B cell (primary cell): ENCODE data around the gene IQCK. TPM values are rescaled to one million over a fixed set of nuclear protein-coding genes. Genes with fewer than 3 reads are reported as not detected.

Experiments
- ATAC-seq: fragments of 200-7000 bp; cut with Tn5 transposase; one replicate; pipeline ENCODE4 v1.10.0; 2021; ENCODE audit warnings: low read depth, mild to moderate bottlenecking, moderate number of reproducible peaks, moderate library complexity
- CTCF ChIA-PET: fragments of 350-600 bp; sonication (Branson Sonifier 250); formaldehyde crosslinking; loops from one replicate; lab custom pipeline; 2021; ENCODE audit warnings: antibody characterized with exemption, inconsistent platforms; lab: Charles Lee
- POLR2A ChIA-PET: fragments of 350-600 bp; sonication (Branson Sonifier 250); formaldehyde crosslinking; loops from one replicate; lab custom pipeline; 2021; ENCODE audit warnings: antibody characterized with exemption; lab: Charles Lee
- DNase-seq: peaks from one replicate; pipeline ENCODE4 v3.0.0; 2013
- H2AFZ ChIP-seq: 2 replicates; pipeline ENCODE4 v1.6.1; 2012; ENCODE audit warnings: mild to moderate bottlenecking, low read depth, low read length; ENCODE audit not compliant: insufficient read depth, poor library complexity, severe bottlenecking
- H3K27ac ChIP-seq, 2 donors: 1 replicate in 1 of 2; 2 replicates in 1 of 2; pipeline ENCODE4 v1.5.1; 2012 to 2013; ENCODE audit warnings: low read length in 2 of 2, mild to moderate bottlenecking in 2 of 2, moderate library complexity in 1 of 2
- H3K27me3 ChIP-seq, 4 experiments: fragments of 200-600 bp in 1 of 4; sonication (generic) in 1 of 4; replicated peaks in 1 of 4; 1 replicate in 2 of 4; 2 replicates in 2 of 4; pipeline versions ENCODE4 v1.6.1 to v1.7.0; 2013 to 2016; ENCODE audit warnings: low read length in 3 of 4, mild to moderate bottlenecking in 2 of 4, mixed read lengths in 1 of 4, moderate library complexity in 1 of 4; ENCODE audit not compliant: insufficient read depth in 4 of 4, control insufficient read depth in 3 of 4; ENCODE audit errors: control extremely low read depth in 1 of 4
- H3K36me3 ChIP-seq, 2 experiments: replicated peaks in 1 of 2; 1 replicate in 1 of 2; 2 replicates in 1 of 2; pipeline versions ENCODE4 v1.6.1 to v1.7.1; 2013; ENCODE audit warnings: low read length in 1 of 2; ENCODE audit not compliant: insufficient read depth in 2 of 2, control insufficient read depth in 1 of 2; ENCODE audit errors: control extremely low read depth in 1 of 2, extremely low read depth in 1 of 2
- H3K4me1 ChIP-seq, 2 donors: fragments of 200-600 bp in 1 of 2; sonication (generic) in 1 of 2; 1 replicate in 1 of 2; 2 replicates in 1 of 2; pipeline versions ENCODE4 v1.5.1 to v1.6.1; 2013 to 2017; ENCODE audit warnings: low read length in 2 of 2; ENCODE audit not compliant: control insufficient read depth in 2 of 2, insufficient read depth in 2 of 2
- H3K4me2 ChIP-seq: replicated peaks from 2 replicates; pipeline ENCODE3; 2012; ENCODE audit warnings: mild to moderate bottlenecking, low read depth, low read length; ENCODE audit not compliant: poor library complexity, severe bottlenecking
- H3K4me3 ChIP-seq, 5 experiments: fragments of 200-600 bp in 1 of 5; sonication (generic) in 1 of 5; 1 replicate in 3 of 5; 2 replicates in 2 of 5; pipeline versions ENCODE4 v1.5.1 to v1.7.0; 2011 to 2016; ENCODE audit warnings: low read length in 4 of 5, mild to moderate bottlenecking in 4 of 5, low read depth in 2 of 5, control low read depth in 1 of 5, moderate library complexity in 1 of 5; ENCODE audit not compliant: insufficient read depth in 1 of 5; ENCODE audit errors: control extremely low read depth in 1 of 5, extremely low read depth in 1 of 5
- H3K79me2 ChIP-seq: fragments of 200-600 bp; sonication (generic); one replicate; pipeline ENCODE4 v1.6.0; 2016; ENCODE audit warnings: low read length; ENCODE audit not compliant: control insufficient read depth, insufficient read depth
- H3K9ac ChIP-seq: fragments of 200-600 bp; sonication (generic); 2 replicates; pipeline ENCODE4 v1.6.1; 2017; ENCODE audit warnings: mild to moderate bottlenecking, low read length, moderate library complexity
- H3K9me3 ChIP-seq, 3 donors: one replicate each; pipeline versions ENCODE4 v1.6.1 to v1.7.1; 2013; ENCODE audit warnings: low read length in 2 of 3; ENCODE audit not compliant: control insufficient read depth in 2 of 3, insufficient read depth in 1 of 3; ENCODE audit errors: control extremely low read depth in 1 of 3
- H4K20me1 ChIP-seq: 2 replicates; pipeline ENCODE4 v1.6.0; 2012; ENCODE audit warnings: mild to moderate bottlenecking, low read length; ENCODE audit not compliant: insufficient read depth, control insufficient read depth, poor library complexity, severe bottlenecking
- H3K27ac Mint-ChIP-seq: one replicate; pipeline ENCODE4 v1.8.0; 2021; ENCODE audit warnings: mixed read lengths
- H3K27me3 Mint-ChIP-seq: one replicate; pipeline ENCODE4 v1.8.0; 2021; ENCODE audit warnings: mixed read lengths
- H3K4me1 Mint-ChIP-seq: one replicate; pipeline ENCODE4 v1.8.0; 2021; ENCODE audit warnings: mixed read lengths
- H3K4me3 Mint-ChIP-seq: one replicate; pipeline ENCODE4 v1.8.0; 2021; ENCODE audit warnings: mixed read lengths
- H3K9me3 Mint-ChIP-seq: one replicate; pipeline ENCODE4 v1.8.0; 2022; ENCODE audit warnings: mixed read lengths; ENCODE audit not compliant: insufficient read depth
- EZH2 ChIP-seq: IDR thresholded peaks from 2 replicates; pipeline ENCODE4 v1.6.1; 2012; ENCODE audit warnings: borderline replicate concordance, low read depth, mild to moderate bottlenecking, moderate library complexity, low read length; ENCODE audit not compliant: insufficient read depth, poor library complexity, severe bottlenecking
- WGBS: methylation state at CpG from one replicate; pipeline ENCODE4 v1.1.5; 2013; ENCODE audit warnings: missing lambda C conversion rate; ENCODE audit not compliant: insufficient coverage; 5-methylcytosine and 5-hydroxymethylcytosine counted together
- intact Hi-C: fragments of 100-400 bp; cut with micrococcal nuclease; formaldehyde crosslinking; loops from one replicate; pipeline ENCODE4 v1.10.0; 2022
- polyA plus RNA-seq: library from polyadenylated mRNA; depleted of rRNA; stranded (reverse); fragments of >200 nt; gene quantifications from 2 replicates; pipeline ENCODE4 v1.2.3, GENCODE V29; 2012
- total RNA-seq, 2 donors: library from RNA; stranded (reverse); fragments of 120-200 nt in 1 of 2; gene quantifications; 1 replicate in 1 of 2; 2 replicates in 1 of 2; pipeline versions ENCODE4 v1.2.3 to v1.2.4, GENCODE V29; 2013 to 2022
- TF ChIP-seq, protein P1 (sequence below): fragments of 200-600 bp; IDR thresholded peaks from one replicate; pipeline ENCODE4 v1.8.0; 2022; ENCODE audit warnings: antibody characterized with exemption, mild to moderate bottlenecking

Gene IQCK
- total and polyA plus RNA-seq, 2 donors (not counting 1 experiment from before 2014, with no cell fraction given): 1.00 to 3.0 TPM

DNA sequence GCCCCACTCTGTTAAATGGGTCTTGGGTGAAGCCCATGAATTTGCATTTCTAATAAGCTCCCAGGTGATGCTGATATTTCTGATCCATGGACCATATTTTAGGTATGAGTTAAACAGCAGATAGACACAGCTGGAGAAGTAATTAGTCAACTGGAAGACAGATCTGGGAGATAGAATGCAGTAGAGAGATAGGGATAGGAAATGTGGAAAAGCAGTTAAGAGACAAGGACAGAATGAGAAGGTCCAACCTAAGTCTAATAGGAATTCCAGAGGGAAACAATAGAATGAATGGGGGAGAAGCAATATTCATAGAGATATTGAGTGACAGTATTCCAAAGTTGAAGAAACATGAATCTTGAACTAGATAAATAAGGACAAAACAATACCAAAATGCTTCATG is 94.9 kb downstream of the IQCK start:
- H3K4me1 ChIP-seq: no peaks in the 10 kb centered on the region
- POLR2A ChIA-PET: no interaction called here
- ATAC-seq (no peak), DNase-seq (no peak)
- no peaks in the 10 kb centered on the region for H3K36me3 ChIP-seq
- H3K4me3 ChIP-seq: no peak overlapping the region
- Mint-ChIP-seq H3K4me3 (no peak overlapping the region), H3K4me1 (no peaks in the 10 kb centered on the region), H3K27ac (no peak overlapping the region), H3K9me3 (peaks cover 7% of the 10 kb centered on the region), H3K27me3 (no peaks in the 10 kb centered on the region)
- H3K9ac ChIP-seq: no peak overlapping the region
- intact Hi-C loops: no loop called here
- H4K20me1 ChIP-seq: no peaks in the 10 kb centered on the region
- TF ChIP-seq, protein P1, sequence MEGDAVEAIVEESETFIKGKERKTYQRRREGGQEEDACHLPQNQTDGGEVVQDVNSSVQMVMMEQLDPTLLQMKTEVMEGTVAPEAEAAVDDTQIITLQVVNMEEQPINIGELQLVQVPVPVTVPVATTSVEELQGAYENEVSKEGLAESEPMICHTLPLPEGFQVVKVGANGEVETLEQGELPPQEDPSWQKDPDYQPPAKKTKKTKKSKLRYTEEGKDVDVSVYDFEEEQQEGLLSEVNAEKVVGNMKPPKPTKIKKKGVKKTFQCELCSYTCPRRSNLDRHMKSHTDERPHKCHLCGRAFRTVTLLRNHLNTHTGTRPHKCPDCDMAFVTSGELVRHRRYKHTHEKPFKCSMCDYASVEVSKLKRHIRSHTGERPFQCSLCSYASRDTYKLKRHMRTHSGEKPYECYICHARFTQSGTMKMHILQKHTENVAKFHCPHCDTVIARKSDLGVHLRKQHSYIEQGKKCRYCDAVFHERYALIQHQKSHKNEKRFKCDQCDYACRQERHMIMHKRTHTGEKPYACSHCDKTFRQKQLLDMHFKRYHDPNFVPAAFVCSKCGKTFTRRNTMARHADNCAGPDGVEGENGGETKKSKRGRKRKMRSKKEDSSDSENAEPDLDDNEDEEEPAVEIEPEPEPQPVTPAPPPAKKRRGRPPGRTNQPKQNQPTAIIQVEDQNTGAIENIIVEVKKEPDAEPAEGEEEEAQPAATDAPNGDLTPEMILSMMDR: no peak
- TF ChIP-seq EZH2: no peak
- H3K27ac ChIP-seq: no peak overlapping the region
- no peak overlapping the region for H3K4me2 ChIP-seq
- CTCF ChIA-PET: interaction anchor here (0.7 kb wide), 1 partner anchor 144 kb away, joined by 3 read pairs; no protein-coding TSS in a partner anchor
- no peaks in the 10 kb centered on the region for H3K79me2 ChIP-seq
- H3K27me3 ChIP-seq: no peaks in the 10 kb centered on the region
- peaks cover 0 to 4% (median 1%) of the 10 kb centered on the region in 3 donors for H3K9me3 ChIP-seq
- no peak overlapping the region for H2AFZ ChIP-seq

DNA sequence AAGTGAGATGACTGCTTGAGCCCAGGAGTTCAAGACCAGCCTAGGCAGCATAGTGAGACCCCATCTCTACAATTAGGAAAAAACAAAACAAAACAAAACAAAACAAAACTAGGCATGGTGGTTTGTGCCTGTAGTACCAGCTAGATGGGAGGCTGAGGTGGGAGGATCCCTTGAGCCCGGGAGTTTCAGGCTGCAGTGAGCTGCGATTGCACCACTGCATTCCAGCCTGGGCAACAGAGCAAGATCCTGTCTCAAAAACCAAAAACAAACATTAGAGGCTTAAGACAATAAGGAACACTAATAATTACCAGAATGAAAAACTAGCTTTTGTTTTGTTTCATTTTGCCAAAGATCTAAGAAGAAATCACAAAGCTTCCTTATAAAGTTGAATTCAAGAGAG is 97.3 kb downstream of the IQCK start:
- Mint-ChIP-seq H3K4me3 (no peak overlapping the region), H3K27ac (no peak overlapping the region)
- TF ChIP-seq, protein P1: no peak
- TF ChIP-seq EZH2: no peak

More for the DNA sequence above, 97.3 kb downstream of the IQCK start:
- peaks cover 0 to 4% (median 1%) of the 10 kb centered on the region in 3 donors for H3K9me3 ChIP-seq
- no peak overlapping the region for H3K4me3 ChIP-seq
- no peak overlapping the region for H3K4me2 ChIP-seq
- H3K36me3 ChIP-seq: no peaks in the 10 kb centered on the region
- Mint-ChIP-seq H3K27me3 (no peaks in the 10 kb centered on the region), H3K4me1 (no peaks in the 10 kb centered on the region), H3K9me3 (peaks cover 7% of the 10 kb centered on the region)
- POLR2A ChIA-PET: no interaction called here
- no peak overlapping the region for H3K9ac ChIP-seq
- no peak for ATAC-seq
- H3K4me1 ChIP-seq: no peaks in the 10 kb centered on the region
- H3K79me2 ChIP-seq: no peaks in the 10 kb centered on the region
- no peak overlapping the region for H2AFZ ChIP-seq
- CTCF ChIA-PET: interaction anchor here (0.6 kb wide), 1 partner anchor 750 kb away, joined by 3 read pairs; no protein-coding TSS in a partner anchor
- no peaks in the 10 kb centered on the region for H4K20me1 ChIP-seq
- no peak overlapping the region for H3K27ac ChIP-seq
- intact Hi-C loops: no loop called here
- WGBS: no CpG with 5 or more reads among the region's 2 CpGs
- DNase-seq: no peak
- no peaks in the 10 kb centered on the region for H3K27me3 ChIP-seq
